ENCODE results near the gene TBC1D9.

TBC1D9 gene

DNA sequence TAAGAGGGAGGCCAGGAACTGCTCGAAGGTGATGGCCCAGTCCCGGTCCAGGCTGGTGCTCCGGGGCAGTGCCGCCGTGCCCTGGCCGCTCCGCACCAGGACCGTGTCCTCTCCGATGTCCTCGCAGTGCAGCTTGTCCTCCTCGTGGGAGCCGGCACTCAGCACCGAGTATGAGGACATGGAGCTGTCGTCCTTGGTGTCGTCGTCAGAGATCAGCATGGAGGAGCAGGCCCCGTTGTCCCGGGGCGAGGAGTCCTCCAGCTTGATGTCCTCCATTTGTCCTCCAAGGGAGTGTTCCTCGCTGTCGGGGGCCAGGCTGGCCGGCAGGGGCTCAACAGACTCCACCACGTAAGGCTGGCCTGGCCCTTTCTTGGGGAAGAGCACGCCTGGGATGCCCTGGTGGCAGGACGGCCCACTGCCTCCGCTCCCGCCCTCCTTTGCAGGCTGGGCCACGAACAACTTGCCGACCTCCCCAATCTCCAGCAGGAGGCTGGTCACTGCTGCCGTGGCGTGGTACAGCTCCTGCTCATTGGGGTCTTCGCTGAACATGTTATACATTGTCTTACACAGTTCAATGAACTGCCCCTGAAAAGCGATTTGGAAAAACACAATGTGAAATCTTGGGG, 133.7 kb downstream of the TBC1D9 start:
- DNase-seq (ENCODE audit: low read depth in 2 of 2, low spot score in 1 of 2) = no peak

DNA sequence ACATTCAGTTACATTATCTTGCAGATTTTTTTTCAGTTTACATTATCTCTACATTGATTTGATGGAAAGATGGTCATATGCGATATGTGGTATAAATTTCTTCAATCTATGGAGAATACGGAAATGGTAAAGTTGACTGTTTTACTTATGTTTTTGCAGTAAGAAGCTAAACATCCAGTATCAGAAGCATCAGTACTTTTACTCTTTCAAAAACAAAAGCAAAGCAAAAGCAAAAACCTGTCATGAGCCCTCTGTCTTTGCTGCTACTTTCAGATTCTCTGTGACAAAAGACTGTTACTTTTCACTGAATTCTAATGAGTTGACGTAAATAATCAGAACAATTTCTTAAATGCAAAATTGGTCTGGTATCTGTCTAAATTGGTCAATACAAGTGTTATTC, 135.0 kb downstream of the TBC1D9 start:
- DNase-seq (ENCODE audit: low read depth in 2 of 2, low spot score in 1 of 2) = no peak

DNA sequence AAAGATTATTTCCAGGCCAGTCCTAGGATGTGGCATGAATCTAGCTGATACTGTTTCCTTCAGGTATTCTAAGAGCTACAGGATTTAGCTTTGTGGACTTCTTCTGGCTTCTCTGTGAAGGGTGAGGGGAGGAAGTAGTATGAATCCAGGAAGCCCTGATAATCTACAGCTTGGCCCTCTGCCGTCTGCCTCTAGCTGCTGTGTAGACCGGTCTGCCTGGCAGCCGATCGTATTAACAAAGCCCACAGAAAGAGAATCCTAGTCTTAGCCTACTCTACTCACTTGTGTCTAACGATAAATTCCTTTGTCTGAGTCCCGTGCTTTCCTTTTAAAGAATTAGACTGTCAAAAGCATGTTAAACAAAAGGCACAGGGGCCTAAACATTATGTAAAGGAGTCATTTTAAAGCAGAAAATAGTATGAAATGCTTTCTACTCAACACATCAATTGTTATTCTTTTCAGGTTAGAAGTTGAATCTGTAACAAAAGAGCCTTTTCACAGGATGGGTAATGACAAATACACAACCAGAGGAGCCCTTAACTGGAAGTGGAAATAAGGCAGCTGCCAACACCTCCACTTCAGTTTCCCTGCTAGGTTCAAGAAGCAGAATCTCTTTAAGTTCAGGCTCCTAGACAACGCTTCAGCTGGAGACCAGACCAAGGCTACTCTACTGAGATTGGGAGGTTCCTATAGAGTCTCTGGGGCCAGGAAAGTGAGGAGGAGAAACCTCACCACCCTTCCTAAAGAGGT, 138.5 kb downstream of the TBC1D9 start:
- no peak for DNase-seq (ENCODE audit: low read depth in 2 of 2, low spot score in 1 of 2)

GRCh38 chr4:140615451-140615850, 140.7 kb downstream of the TBC1D9 start:
- no peak for DNase-seq (ENCODE audit: low read depth in 2 of 2, low spot score in 1 of 2)

GRCh38 chr4:140612357-140612756, 143.8 kb downstream of the TBC1D9 start:
- DNase-seq (ENCODE audit: low read depth in 2 of 2, low spot score in 1 of 2) = no peak

GRCh38 chr4:140611854-140612253, 144.3 kb downstream of the TBC1D9 start:
- no peak for DNase-seq (ENCODE audit: low read depth in 2 of 2, low spot score in 1 of 2)

DNA sequence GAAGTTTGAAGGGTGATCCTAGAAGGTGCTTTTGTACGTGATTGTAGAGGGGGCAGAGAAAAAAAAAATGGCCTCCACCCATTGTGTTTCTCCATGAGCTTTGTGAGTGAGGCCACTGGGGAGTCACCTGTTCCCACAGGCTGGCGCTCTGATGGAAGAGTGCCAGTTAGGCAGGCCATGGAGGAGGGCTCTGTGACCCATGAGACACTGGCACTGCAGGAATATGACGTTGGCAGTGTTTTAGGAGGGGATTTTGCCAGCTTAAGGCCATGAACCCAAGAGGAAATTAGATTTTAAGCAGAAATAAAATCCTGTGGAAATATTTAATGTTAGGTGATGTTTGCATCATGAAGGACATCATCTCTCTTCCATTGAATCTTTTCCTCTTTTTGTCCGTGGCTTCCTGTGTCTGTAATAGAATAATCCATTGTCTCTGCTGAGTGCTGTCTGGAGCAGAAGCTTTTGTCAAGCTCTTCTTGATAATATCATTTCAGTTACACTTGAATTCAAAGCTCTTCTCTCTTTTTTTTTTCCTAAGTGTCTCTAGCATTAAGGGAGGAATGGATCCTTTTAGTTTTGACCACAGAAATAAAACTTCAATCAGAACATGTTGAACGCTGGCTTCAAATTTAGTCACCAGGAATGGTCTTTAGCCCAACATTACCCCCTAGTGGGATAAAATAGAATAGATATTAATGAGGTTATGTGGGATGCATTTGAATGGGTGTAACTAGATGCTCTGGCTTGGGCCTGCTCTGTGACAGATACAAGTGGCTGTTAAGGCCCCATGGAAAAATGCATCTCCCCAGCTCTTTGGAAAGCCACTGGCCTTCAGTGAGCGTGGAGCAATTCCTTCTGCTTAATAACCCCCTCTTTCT, 146.4 kb downstream of the TBC1D9 start:
- DNase-seq (ENCODE audit: low read depth in 2 of 2, low spot score in 1 of 2) = no peak

GRCh38 chr4:140607852-140608251, 148.3 kb downstream of the TBC1D9 start:
- DNase-seq (ENCODE audit: low read depth in 2 of 2, low spot score in 1 of 2) = no peak

GRCh38 chr4:140604544-140604943, 151.6 kb downstream of the TBC1D9 start:
- DNase-seq (ENCODE audit: low read depth in 2 of 2, low spot score in 1 of 2) = no peak

- DNase-seq (ENCODE audit: low read depth in 2 of 2, low spot score in 1 of 2) = no peak
Observed at GRCh38 chr4:140603286-140603685, 152.9 kb downstream of the TBC1D9 start.

DNA sequence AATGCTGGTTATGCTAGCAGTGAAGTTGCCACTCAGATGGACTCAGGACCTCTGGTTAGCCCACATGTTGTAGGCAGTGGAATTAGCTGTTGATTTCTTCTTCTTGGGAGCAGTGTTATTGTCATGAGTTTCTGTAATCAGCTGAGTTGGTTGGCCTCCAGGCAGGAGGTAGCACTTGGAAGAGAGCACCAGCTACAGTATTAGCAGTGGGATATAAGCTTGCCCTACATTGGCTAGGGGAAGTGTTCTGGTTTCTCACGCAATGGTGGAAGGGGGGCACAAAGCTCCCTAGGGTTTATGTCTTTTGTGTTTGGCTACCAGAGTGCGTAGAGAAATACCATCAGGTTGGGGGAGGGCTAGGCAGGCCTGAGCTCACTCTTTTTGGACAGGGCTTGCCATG, 153.5 kb downstream of the TBC1D9 start:
- no peak for DNase-seq (ENCODE audit: low read depth in 2 of 2, low spot score in 1 of 2)

GRCh38 chr4:140600408-140600807, 155.8 kb downstream of the TBC1D9 start:
- no peak for DNase-seq (ENCODE audit: low read depth in 2 of 2, low spot score in 1 of 2)

DNA sequence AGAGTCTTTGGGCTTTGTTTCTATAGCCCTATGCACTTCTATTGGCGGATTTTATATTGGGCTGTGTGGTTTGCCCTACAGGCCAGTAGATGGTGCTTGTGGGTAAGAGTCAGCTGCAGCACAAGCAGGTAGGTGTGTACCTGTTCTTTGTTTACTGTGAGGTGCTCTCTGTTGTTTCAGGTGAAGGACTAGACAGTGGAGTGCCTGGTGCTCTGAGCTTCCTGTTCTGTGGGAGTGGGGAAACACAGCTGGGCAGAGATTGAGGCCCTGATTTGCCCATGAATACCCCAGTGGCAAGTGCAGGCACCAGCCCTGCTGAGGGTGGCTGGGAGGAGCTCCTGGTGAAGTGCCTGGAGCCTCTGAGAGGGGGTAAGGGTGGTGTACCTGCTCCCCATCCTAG, 161.1 kb downstream of the TBC1D9 start:
- DNase-seq (ENCODE audit: low read depth in 2 of 2, low spot score in 1 of 2) = no peak

- DNase-seq (ENCODE audit: low read depth in 2 of 2, low spot score in 1 of 2) = no peak
Observed at GRCh38 chr4:140584439-140584838, 171.7 kb downstream of the TBC1D9 start.

DNA sequence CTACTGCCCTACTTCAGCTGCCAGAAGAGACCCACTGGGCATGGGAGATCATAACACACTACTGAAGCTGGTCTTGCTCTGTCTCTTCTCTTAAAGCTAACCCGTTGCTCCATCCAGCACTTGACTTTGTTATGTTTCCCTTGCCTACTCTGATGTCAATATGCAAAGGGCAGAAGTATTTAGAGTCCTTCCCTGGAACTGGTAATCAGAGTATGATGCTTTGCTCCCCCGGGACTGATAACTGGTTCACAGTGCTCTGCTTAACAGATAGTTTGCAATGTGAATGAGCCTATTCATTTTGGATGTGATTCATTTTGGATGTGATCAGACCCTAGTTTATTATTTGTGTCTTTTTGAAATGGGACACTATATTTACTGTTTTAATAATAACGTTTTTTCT, 175.1 kb downstream of the TBC1D9 start:
- DNase-seq (ENCODE audit: low read depth in 2 of 2, low spot score in 1 of 2) = no peak

GRCh38 chr4:140579278-140579677, 176.9 kb downstream of the TBC1D9 start:
- DNase-seq (ENCODE audit: low read depth in 2 of 2, low spot score in 1 of 2) = no peak

- no peak for DNase-seq (ENCODE audit: low read depth in 2 of 2, low spot score in 1 of 2)
Observed at GRCh38 chr4:140575489-140575888, 180.7 kb downstream of the TBC1D9 start.

GRCh38 chr4:140571620-140572019, 184.6 kb downstream of the TBC1D9 start:
- DNase-seq (ENCODE audit: low read depth in 2 of 2, low spot score in 1 of 2) = no peak

Measured in stimulated activated CD8-positive, alpha-beta memory T cell treated with anti-CD3 and anti-CD28 coated beads, Interleukin-4, amount 100 ng/mL, for 1 hour (primary cell).